Activated B cell treated with CpG ODN at 0.5 μM for 24 hours (primary cell): ENCODE results near the gene ASB1. TPM values are rescaled to one million over a fixed set of nuclear protein-coding genes. Genes with fewer than 3 reads are reported as not detected.

ENCODE experiments used
- ATAC-seq: fragments of 200-7000 bp; cut with Tn5 transposase; one replicate; pipeline ENCODE4 v1.10.0; 2021; ENCODE audit warnings: low read depth, mild to moderate bottlenecking, moderate library complexity
- CTCF ChIA-PET: fragments of 350-600 bp; sonication (Branson Sonifier 250); formaldehyde crosslinking; loops from one replicate; lab custom pipeline; 2021; ENCODE audit warnings: antibody characterized with exemption; lab: Charles Lee
- POLR2A ChIA-PET: fragments of 350-600 bp; sonication (Branson Sonifier 250); formaldehyde crosslinking; loops from one replicate; lab custom pipeline; 2021; ENCODE audit warnings: antibody characterized with exemption; lab: Charles Lee
- DNase-seq: peaks from one replicate; pipeline ENCODE4 v3.0.0; 2022
- H3K27ac Mint-ChIP-seq: one replicate; pipeline ENCODE4 v1.8.0; 2020; ENCODE audit warnings: mixed read lengths
- H3K27me3 Mint-ChIP-seq: one replicate; pipeline ENCODE4 v1.8.0; 2021; ENCODE audit warnings: mixed read lengths
- H3K36me3 Mint-ChIP-seq: one replicate; pipeline ENCODE4 v1.8.0; 2021; ENCODE audit warnings: low read depth, mixed read lengths
- H3K4me1 Mint-ChIP-seq: one replicate; pipeline ENCODE4 v1.8.0; 2021; ENCODE audit warnings: mixed read lengths
- H3K4me3 Mint-ChIP-seq: one replicate; pipeline ENCODE4 v1.8.0; 2020; ENCODE audit warnings: mild to moderate bottlenecking, mixed read lengths
- H3K9me3 Mint-ChIP-seq: one replicate; pipeline ENCODE4 v1.8.0; 2020; ENCODE audit warnings: mixed read lengths
- CTCF ChIP-seq: fragments of 200-600 bp; IDR thresholded peaks from one replicate; pipeline ENCODE4 v1.8.0; 2022; ENCODE audit warnings: antibody characterized with exemption, mild to moderate bottlenecking
- intact Hi-C: fragments of 100-400 bp; cut with micrococcal nuclease; formaldehyde crosslinking; loops from one replicate; pipeline ENCODE4 v1.15.1; 2024
- total RNA-seq: library from RNA; stranded (reverse); gene quantifications from 2 replicates; pipeline ENCODE4 v1.2.3, GENCODE V29; 2022

The ASB1 gene
- total RNA-seq, 1 donor from 2014 or later, result 49.8 TPM

DNA sequence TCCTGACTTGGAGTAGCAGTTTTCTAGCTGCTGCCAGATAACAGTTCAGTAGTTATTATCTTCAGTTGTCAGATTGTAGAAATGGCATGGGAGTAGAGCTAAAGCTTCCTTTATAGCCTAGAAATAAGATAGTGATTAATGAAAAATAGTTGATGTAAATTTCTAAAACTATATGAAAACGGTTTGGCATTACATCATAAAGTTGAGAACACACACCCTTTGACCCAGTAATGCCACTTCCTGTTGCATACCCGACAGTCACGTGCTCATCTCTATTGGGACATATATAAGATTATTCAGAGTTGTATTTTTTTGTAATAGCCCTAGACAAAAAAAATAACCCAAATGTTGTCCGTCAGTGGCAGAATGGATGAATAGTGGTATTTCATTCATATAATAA lies 39.4 kb upstream of the ASB1 start:
- no peaks in the 10 kb centered on the region for H3K36me3 Mint-ChIP-seq
- H3K27ac Mint-ChIP-seq, result no peak overlapping the region
- ATAC-seq (no peak), DNase-seq (no peak)
- intact Hi-C loops, result no loop called here
- TF ChIP-seq CTCF, result no peak
- H3K27me3 Mint-ChIP-seq, result no peaks in the 10 kb centered on the region
- peaks cover 6% of the 10 kb centered on the region for H3K9me3 Mint-ChIP-seq
- no peaks in the 10 kb centered on the region for H3K4me1 Mint-ChIP-seq
- POLR2A ChIA-PET, result no interaction called here
- H3K4me3 Mint-ChIP-seq, result no peak overlapping the region
- CTCF ChIA-PET, result no interaction called here

DNA sequence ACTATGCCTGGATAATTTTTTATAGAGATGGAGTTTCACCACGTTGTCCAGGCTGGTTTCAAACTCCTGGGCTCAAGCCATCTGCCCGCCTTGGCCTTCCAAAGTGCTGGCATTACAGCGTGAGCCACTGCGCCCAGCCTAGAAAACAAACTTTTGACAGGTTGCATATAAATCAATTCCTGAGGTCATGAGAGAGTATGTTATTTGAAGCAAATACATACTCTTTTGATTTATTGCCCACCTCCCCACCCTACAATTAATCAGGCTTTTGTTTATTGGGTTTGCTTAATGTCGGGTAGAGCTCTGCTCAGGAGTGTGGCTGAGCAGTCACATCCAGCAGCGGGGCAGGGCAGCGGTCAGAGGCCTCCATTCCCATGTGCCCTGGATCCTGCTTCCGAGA lies 37.9 kb upstream of the ASB1 start:
- Mint-ChIP-seq H3K4me3 (no peak overlapping the region), H3K27ac (no peak overlapping the region), H3K4me1 (no peaks in the 10 kb centered on the region), H3K9me3 (peaks cover 3% of the 10 kb centered on the region), H3K36me3 (no peaks in the 10 kb centered on the region), H3K27me3 (no peaks in the 10 kb centered on the region)
- ChIA-PET POLR2A (no interaction called here), CTCF (no interaction called here)
- DNase-seq (no peak), ATAC-seq (no peak)
- TF ChIP-seq CTCF, result no peak
- intact Hi-C loops, result no loop called here

GRCh38 chr2:238389988-238390589 lies 36.6 kb upstream of the ASB1 start:
- Mint-ChIP-seq H3K27me3 (no peaks in the 10 kb centered on the region), H3K4me3 (no peak overlapping the region), H3K4me1 (no peaks in the 10 kb centered on the region), H3K36me3 (no peaks in the 10 kb centered on the region), H3K9me3 (no peaks in the 10 kb centered on the region), H3K27ac (no peak overlapping the region)
- DNase-seq (no peak), ATAC-seq (no peak)
- intact Hi-C loops, result no loop called here
- TF ChIP-seq CTCF, result no peak
- ChIA-PET POLR2A (no interaction called here), CTCF (no interaction called here)

DNA sequence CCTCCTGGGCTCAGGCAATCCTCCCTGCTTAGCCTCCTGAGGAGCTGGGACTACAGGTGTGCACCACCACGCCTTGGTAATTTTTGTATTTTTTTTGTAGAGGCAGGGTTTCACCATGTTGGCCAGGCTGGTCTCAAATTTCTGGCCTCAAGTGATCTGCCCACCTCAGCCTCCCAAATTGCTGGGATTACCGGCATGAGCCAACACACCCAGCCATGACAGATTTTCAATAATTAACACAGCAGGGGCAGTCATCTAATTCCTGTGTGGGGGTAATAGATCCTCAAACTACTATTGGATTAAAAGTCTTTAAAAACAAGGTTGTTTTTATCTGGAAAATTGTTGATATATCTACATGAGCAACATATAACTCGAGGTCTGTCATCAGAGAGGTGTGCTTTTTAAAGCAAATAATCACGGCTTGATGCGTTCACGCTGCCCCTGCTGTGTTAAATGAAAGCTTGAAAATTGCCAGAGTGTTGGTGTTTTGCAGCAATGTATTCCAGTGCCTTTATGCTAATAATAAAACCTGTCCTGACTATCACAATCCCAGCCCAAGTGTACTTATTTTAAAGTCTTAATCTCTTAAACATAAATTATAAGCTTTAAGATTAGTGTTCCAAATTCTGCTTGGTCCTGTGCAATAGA lies 35.6 kb upstream of the ASB1 start:
- no peak for ATAC-seq
- Mint-ChIP-seq H3K27me3 (no peaks in the 10 kb centered on the region), H3K27ac (no peak overlapping the region), H3K9me3 (no peaks in the 10 kb centered on the region), H3K4me3 (no peak overlapping the region), H3K4me1 (no peaks in the 10 kb centered on the region), H3K36me3 (no peaks in the 10 kb centered on the region)
- DNase-seq, result no peak
- CTCF ChIA-PET, result no interaction called here
- TF ChIP-seq CTCF, result no peak
- POLR2A ChIA-PET, result no interaction called here
- intact Hi-C loops, result no loop called here

- Mint-ChIP-seq H3K9me3 (no peaks in the 10 kb centered on the region), H3K36me3 (peaks cover 17% of the 10 kb centered on the region), H3K4me1 (no peaks in the 10 kb centered on the region), H3K27ac (no peak overlapping the region), H3K27me3 (no peaks in the 10 kb centered on the region), H3K4me3 (no peak overlapping the region)
- DNase-seq (no peak), ATAC-seq (no peak)
- ChIA-PET CTCF (no interaction called here), POLR2A (no interaction called here)
- TF ChIP-seq CTCF, result no peak
- intact Hi-C loops, result no loop called here
Measured at GRCh38 chr2:238396663-238397062, 30.1 kb upstream of the ASB1 start.
